ENCODE measurements around the gene MYO9B. TPM values are rescaled to one million over a fixed set of nuclear protein-coding genes. Genes with fewer than 3 reads are reported as not detected.
A peak's percentile ranks its signal among the peaks of the same experiment; 100 is the strongest.

MYO9B gene
- total RNA-seq, 1 donor from 2014 or later, result 69.4 TPM

GRCh38 chr19:17078920-17079709 lies 3.5 kb downstream of the MYO9B start:
- no peak for DNase-seq (ENCODE audit: low read depth)

GRCh38 chr19:17079710-17080439 lies 4.3 kb downstream of the MYO9B start:
- TF ChIP-seq CTCF (IDR thresholded peaks at IDR 0.05; ENCODE audit: insufficient read depth, low read length, poor library complexity, severe bottlenecking), result peak; percentile 74
- peak; percentile 97 for DNase-seq (ENCODE audit: low read depth)
- Histone ChIP-seq H3K27me3 (ENCODE audit: control insufficient read depth, insufficient read depth, low read length) (no peaks in the 10 kb centered on the region), H3K4me3 (ENCODE audit: low read depth, low read length) (peak overlapping the region; percentile 30), H3K36me3 (ENCODE audit: control insufficient read depth, insufficient read depth, low read length) (no peaks in the 10 kb centered on the region)

More at GRCh38 chr19:17078920-17079709, 3.5 kb downstream of the MYO9B start:
- Histone ChIP-seq H3K36me3 (ENCODE audit: control insufficient read depth, insufficient read depth, low read length) (no peaks in the 10 kb centered on the region), H3K27me3 (ENCODE audit: control insufficient read depth, insufficient read depth, low read length) (no peaks in the 10 kb centered on the region), H3K4me3 (ENCODE audit: low read depth, low read length) (peak overlapping the region; percentile 30)
- TF ChIP-seq CTCF (IDR thresholded peaks at IDR 0.05; ENCODE audit: insufficient read depth, low read length, poor library complexity, severe bottlenecking), result no peak

GRCh38 chr19:17080440-17080801 lies 4.8 kb downstream of the MYO9B start:
- no peak for DNase-seq (ENCODE audit: low read depth)
- Histone ChIP-seq H3K27me3 (ENCODE audit: control insufficient read depth, insufficient read depth, low read length) (no peaks in the 10 kb centered on the region), H3K4me3 (ENCODE audit: low read depth, low read length) (no peak overlapping the region), H3K36me3 (ENCODE audit: control insufficient read depth, insufficient read depth, low read length) (no peaks in the 10 kb centered on the region)
- no peak for TF ChIP-seq CTCF (IDR thresholded peaks at IDR 0.05; ENCODE audit: insufficient read depth, low read length, poor library complexity, severe bottlenecking)

- DNase-seq (ENCODE audit: low read depth), result no peak
- no peak for TF ChIP-seq CTCF (IDR thresholded peaks at IDR 0.05; ENCODE audit: insufficient read depth, low read length, poor library complexity, severe bottlenecking)
- no peaks in the 10 kb centered on the region for H3K36me3 ChIP-seq (ENCODE audit: control insufficient read depth, insufficient read depth, low read length)
- H3K4me3 ChIP-seq (ENCODE audit: low read depth, low read length), result no peak overlapping the region
- H3K27me3 ChIP-seq (ENCODE audit: control insufficient read depth, insufficient read depth, low read length), result no peaks in the 10 kb centered on the region
These were observed 6.4 kb downstream of the MYO9B start for GRCh38 chr19:17081672-17082630.

GRCh38 chr19:17086120-17086519 lies 10.5 kb downstream of the MYO9B start:
- Histone ChIP-seq H3K27me3 (ENCODE audit: control insufficient read depth, insufficient read depth, low read length) (no peaks in the 10 kb centered on the region), H3K36me3 (ENCODE audit: control insufficient read depth, insufficient read depth, low read length) (no peaks in the 10 kb centered on the region), H3K4me3 (ENCODE audit: low read depth, low read length) (no peak overlapping the region)
- DNase-seq (ENCODE audit: low read depth), result no peak
- TF ChIP-seq CTCF (IDR thresholded peaks at IDR 0.05; ENCODE audit: insufficient read depth, low read length, poor library complexity, severe bottlenecking), result no peak
